Activated naive CD4-positive, alpha-beta T cell treated with anti-CD3 and anti-CD28 coated beads, Interleukin-2, amount 50 U/mL, for 24 hours (primary cell): ENCODE results near the gene LEMD2.

Experiments used
- H3K27ac Mint-ChIP-seq: one replicate; pipeline ENCODE4 v1.8.0; 2021; ENCODE audit warnings: mild to moderate bottlenecking, mixed read lengths
- H3K27me3 Mint-ChIP-seq: one replicate; pipeline ENCODE4 v1.8.0; 2021; ENCODE audit warnings: mixed read lengths
- H3K36me3 Mint-ChIP-seq: one replicate; pipeline ENCODE4 v1.8.0; 2021; ENCODE audit warnings: mixed read lengths
- H3K4me1 Mint-ChIP-seq: one replicate; pipeline ENCODE4 v1.8.0; 2021; ENCODE audit warnings: mixed read lengths
- H3K4me3 Mint-ChIP-seq: one replicate; pipeline ENCODE4 v1.8.0; 2021; ENCODE audit warnings: mild to moderate bottlenecking, mixed read lengths
- H3K9me3 Mint-ChIP-seq: one replicate; pipeline ENCODE4 v1.8.0; 2021; ENCODE audit warnings: mixed read lengths

LEMD2 gene

DNA sequence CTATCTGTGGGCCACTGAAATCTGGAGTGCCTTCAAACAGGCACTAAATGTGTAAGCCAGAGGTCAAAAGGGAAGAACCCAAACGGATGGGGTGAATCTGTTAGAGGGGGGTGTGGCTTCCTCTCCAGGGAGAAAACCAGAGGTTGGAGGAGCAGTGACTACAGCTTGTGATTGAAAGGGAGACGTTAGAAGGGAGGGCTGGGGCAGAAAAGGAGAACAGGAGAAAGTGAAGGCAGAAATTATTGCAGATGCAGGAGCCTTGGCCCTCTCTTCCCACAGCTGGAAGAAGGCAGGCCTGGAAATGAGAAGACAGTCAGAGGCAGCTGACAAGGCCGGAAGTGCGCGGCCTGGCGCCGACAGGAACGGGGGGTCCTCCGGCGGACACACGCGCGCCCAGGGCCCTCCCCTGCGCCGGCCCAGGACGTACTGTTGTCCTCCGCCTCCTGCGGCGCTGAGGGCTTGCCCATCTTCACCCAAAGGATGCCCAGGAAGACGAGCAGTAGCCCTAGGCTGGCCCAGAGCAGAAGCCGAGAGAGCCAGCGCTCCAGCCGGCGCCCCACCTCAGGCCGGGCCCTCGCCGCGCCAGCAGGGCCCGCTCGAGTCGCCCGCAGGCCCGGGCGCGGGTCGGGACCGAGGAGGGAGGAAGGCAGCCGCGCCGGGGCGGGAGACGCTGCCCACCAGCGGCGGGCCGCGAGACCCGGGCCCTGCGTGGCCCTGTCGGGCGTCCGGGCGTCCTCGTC, 806 bp downstream of the LEMD2 start:
- Mint-ChIP-seq H3K4me3 (peak overlapping the region; percentile 93), H3K36me3 (peaks cover 5% of the 10 kb centered on the region), H3K27ac (peak overlapping the region; percentile 97), H3K9me3 (no peaks in the 10 kb centered on the region), H3K27me3 (no peaks in the 10 kb centered on the region), H3K4me1 (peaks cover 55% of the 10 kb centered on the region)

DNA sequence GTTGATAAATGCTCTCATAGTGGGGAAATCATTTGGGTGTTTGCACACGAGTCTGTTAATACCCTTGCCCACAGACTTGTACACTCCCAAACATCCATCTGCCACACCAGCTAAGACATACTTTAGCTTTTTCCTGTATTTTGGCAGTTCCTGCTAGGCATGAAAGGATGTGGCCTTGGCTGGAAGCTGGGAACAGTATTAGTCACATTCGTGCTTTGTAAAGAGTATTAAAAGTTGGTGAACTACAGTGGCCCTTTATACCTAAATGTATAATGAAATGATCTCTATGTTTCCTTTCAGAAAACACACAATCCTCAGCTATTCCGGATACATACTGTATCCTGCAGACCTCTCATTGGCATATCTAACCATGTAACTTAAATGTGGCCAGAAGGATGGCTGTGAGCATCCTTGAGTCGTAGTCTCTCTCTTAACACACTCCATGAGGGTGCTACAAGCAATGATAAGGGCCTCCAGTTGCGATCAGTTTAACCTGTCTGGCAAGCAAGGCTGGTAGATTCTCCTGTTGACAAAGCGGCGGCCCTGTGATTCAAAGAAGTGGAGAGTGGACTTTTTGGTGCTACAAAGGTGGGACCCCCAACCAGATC, 1.5 kb downstream of the LEMD2 start:
- Mint-ChIP-seq H3K4me1 (peaks cover 58% of the 10 kb centered on the region), H3K27me3 (no peaks in the 10 kb centered on the region), H3K36me3 (peaks cover 5% of the 10 kb centered on the region), H3K27ac (peak overlapping the region; percentile 97), H3K4me3 (peak overlapping the region; percentile 93), H3K9me3 (no peaks in the 10 kb centered on the region)

DNA sequence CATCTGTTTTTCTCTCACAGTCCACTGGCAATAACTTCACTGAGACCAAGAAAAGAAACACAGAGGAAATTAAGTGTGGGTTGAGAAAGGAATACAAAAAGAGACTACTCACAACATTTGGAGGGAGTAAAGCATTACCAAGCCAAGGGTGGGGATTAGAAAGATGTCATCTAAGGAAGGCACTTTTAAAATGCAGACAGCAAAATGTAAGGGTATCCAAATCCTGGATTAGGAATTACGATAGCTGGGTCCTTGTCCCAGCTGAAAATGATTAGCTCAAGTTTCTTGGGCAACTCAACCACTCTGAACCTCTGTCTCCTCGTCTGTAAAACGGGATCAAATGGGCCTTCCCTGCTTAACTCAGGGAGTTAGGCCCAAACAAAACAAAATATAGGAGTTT, 2.2 kb downstream of the LEMD2 start:
- no peaks in the 10 kb centered on the region for H3K27me3 Mint-ChIP-seq
- H3K9me3 Mint-ChIP-seq: no peaks in the 10 kb centered on the region
- peaks cover 7% of the 10 kb centered on the region for H3K36me3 Mint-ChIP-seq
- peaks cover 62% of the 10 kb centered on the region for H3K4me1 Mint-ChIP-seq
- H3K4me3 Mint-ChIP-seq: peak overlapping the region; percentile 93
- H3K27ac Mint-ChIP-seq: peak overlapping the region; percentile 12

DNA sequence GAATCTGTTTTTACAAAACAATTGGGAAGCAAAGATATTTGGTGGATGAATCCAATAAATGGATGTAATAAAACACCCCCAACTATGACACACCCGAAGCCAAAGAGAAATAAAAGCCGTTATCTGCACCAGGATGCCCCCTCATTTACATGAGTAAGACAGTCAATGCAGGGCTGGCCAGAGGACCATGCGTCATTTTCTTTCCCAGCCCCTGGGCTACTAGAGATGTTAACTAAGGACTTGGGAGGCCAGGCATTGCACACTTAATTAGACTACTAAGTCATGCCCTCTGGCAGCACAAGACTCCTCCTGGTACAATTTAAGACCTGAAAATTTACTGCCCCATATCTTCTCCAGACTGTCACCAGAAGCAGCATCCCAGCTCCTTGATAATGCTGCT, 3.2 kb downstream of the LEMD2 start:
- peak overlapping the region; percentile 93 for H3K4me3 Mint-ChIP-seq
- peaks cover 7% of the 10 kb centered on the region for H3K36me3 Mint-ChIP-seq
- peak overlapping the region; percentile 68 for H3K27ac Mint-ChIP-seq

GRCh38 chr6:33784787-33785186, 4.1 kb downstream of the LEMD2 start:
- H3K4me3 Mint-ChIP-seq: peak overlapping the region; percentile 93
- H3K27ac Mint-ChIP-seq: no peak overlapping the region

More for the DNA sequence above, 3.2 kb downstream of the LEMD2 start:
- H3K4me1 Mint-ChIP-seq: peaks cover 62% of the 10 kb centered on the region
- H3K9me3 Mint-ChIP-seq: no peaks in the 10 kb centered on the region
- no peaks in the 10 kb centered on the region for H3K27me3 Mint-ChIP-seq

DNA sequence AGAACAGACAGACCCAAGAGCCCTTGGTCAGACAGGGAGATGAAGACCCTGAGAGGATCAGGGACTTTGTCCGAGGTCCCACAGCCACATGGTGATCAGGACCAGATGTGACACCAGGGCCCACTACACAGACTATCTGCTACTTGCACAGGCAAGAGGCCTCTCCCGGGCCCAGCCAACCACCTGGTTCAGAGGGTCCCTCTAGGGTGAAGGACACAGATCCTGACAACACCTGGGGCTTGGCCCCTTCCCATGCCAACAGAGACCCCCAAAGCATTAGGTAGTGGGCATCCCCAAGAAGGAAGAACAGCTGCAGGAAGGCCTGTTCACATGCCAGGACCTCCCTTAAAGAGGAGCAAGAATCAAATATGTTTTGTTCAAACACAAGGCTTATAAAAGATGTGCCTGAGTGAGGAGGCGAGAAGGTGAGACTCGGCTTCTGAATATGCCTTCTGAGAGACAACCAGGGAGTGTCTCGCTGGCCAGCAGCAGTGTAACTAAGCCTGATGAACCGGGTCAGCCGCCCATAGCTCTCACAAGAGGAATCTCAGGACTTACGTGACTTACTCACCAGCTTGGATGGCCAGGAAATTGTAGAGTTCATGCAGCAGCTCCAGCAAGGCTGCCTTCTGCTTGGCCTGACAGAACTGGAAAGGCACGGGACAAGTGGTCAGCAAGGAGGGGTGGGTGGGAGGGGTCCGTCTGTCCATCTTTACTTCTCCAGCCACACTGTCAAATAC, 5.0 kb downstream of the LEMD2 start:
- H3K27me3 Mint-ChIP-seq: no peaks in the 10 kb centered on the region
- peak overlapping the region; percentile 19 for H3K27ac Mint-ChIP-seq
- H3K4me1 Mint-ChIP-seq: peaks cover 52% of the 10 kb centered on the region
- H3K4me3 Mint-ChIP-seq: no peak overlapping the region
- no peaks in the 10 kb centered on the region for H3K9me3 Mint-ChIP-seq
- peaks cover 10% of the 10 kb centered on the region for H3K36me3 Mint-ChIP-seq

More at GRCh38 chr6:33784787-33785186, 4.1 kb downstream of the LEMD2 start:
- Mint-ChIP-seq H3K27me3 (no peaks in the 10 kb centered on the region), H3K4me1 (peaks cover 61% of the 10 kb centered on the region), H3K36me3 (peaks cover 10% of the 10 kb centered on the region), H3K9me3 (no peaks in the 10 kb centered on the region)

GRCh38 chr6:33782561-33782960, 6.4 kb downstream of the LEMD2 start:
- peaks cover 10% of the 10 kb centered on the region for H3K36me3 Mint-ChIP-seq
- H3K27me3 Mint-ChIP-seq: no peaks in the 10 kb centered on the region
- H3K4me3 Mint-ChIP-seq: no peak overlapping the region
- peaks cover 46% of the 10 kb centered on the region for H3K4me1 Mint-ChIP-seq
- H3K27ac Mint-ChIP-seq: peak overlapping the region; percentile 17
- H3K9me3 Mint-ChIP-seq: no peaks in the 10 kb centered on the region

DNA sequence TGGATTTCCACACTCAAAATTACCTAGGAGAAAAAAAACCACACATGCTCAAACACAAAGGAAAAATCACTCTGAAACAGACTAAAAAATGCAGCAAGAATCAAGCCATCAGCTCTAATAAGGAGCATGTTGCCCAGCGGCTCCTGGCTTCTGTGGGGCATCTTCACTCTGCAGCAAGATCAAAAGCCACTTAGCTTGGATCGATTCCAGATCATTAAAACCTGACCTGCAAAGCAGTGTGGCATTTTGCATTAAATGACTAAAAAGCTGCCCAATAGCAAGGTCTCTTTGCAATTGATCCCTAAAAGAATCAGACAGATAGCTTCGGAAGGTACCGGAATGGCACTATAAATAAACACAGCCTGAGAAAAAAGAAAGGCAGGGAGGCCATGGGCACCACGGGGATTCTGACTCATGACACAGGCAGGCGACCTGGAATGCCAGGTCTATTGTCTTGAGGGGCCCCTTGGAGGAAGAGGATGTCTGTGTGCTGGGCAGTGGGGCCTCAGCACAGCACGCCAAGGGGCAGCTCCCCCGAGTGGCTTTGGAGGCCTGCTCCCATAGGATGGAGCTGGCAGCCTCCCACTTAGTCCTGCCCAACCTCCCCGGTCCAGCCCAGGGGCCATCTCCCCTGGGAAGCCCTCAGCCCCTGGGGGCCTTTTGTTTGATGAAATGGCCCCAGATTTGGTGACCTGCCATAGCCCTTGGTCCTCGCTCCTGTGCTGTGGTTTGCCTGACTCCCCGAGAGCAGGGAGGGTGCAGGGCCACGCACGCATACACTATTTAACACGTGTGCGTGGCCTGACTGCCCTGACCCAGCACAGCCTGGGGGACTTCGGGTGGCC, 7.6 kb downstream of the LEMD2 start:
- peaks cover 11% of the 10 kb centered on the region for H3K36me3 Mint-ChIP-seq
- no peaks in the 10 kb centered on the region for H3K9me3 Mint-ChIP-seq
- peak overlapping the region; percentile 51 for H3K27ac Mint-ChIP-seq
- no peak overlapping the region for H3K4me3 Mint-ChIP-seq
- H3K4me1 Mint-ChIP-seq: peaks cover 34% of the 10 kb centered on the region
- no peaks in the 10 kb centered on the region for H3K27me3 Mint-ChIP-seq

DNA sequence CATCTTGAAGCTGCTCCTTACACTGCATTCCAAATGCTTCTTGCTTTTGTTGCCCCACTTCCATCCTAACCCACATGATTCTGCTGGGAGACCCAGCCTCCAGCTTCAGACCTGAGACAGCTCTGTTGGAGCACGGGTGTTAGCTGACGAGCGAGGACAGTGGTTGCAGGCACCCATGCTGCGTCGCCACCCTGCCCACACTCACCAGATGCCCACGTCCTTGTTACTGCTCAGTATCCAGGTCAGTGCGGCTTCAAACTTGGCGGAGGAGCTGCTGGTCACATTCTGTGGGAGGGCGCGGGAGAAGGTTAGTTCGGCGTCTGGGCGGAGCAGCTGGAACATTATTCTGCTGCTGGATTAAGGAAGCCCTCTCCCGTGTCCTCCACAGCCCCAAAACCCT, 9.0 kb downstream of the LEMD2 start:
- H3K9me3 Mint-ChIP-seq: no peaks in the 10 kb centered on the region
- peaks cover 20% of the 10 kb centered on the region for H3K4me1 Mint-ChIP-seq
- H3K36me3 Mint-ChIP-seq: peaks cover 9% of the 10 kb centered on the region
- no peak overlapping the region for H3K27ac Mint-ChIP-seq
- no peaks in the 10 kb centered on the region for H3K27me3 Mint-ChIP-seq
- H3K4me3 Mint-ChIP-seq: no peak overlapping the region

DNA sequence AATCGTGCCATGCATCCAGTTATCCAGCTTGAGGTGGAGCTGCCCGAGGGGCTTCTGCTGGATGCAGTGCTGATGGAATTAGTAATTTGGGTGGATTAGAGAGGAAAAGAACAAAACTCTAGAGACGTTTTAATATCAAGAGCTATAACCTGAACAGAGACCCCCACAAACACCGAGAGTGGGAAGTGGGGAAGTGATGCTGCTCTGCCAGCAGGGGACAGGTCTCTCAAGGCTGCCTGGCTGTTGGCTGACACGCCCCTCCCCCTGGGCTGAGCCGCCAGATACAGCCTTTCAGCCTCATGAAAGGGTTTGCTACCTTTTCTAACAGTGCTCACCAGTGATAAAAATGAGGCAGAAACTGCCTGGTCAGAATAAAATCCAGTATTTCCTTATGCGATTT, 9.6 kb downstream of the LEMD2 start:
- no peak overlapping the region for H3K4me3 Mint-ChIP-seq
- H3K4me1 Mint-ChIP-seq: peaks cover 14% of the 10 kb centered on the region
- H3K36me3 Mint-ChIP-seq: peaks cover 10% of the 10 kb centered on the region
- no peaks in the 10 kb centered on the region for H3K27me3 Mint-ChIP-seq
- H3K9me3 Mint-ChIP-seq: no peaks in the 10 kb centered on the region
- H3K27ac Mint-ChIP-seq: no peak overlapping the region

DNA sequence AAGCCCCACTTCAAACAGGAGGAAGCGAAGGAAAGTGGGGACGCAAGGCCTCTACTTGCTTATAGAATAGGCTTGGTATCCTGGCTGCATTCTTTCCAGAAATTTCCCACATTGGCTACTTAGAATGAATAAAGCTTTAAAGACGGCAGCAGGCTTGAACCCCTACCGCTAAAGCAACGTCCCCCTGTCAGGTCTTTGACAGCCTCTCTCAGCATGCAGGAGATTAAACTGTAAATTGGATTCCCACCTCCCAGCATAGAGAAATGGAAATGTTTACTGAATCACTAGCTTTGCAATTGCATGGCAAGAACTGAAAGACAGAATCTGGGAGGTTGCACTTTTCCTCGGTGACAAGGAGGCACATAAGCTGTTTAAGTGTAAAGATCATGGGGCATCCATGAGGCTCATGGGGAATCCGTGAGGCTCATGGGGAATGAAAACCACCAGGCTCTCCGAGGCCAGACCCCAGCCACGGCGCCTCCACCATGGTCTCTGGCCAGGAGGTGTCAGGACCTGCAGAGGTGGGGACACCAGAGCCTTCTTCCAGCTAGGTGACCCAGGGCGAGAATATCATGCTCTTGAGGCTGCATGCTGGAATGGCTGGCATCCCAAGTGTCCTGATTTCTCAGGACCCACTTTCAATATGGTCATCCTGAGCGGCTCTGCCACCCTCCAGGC, 10.3 kb downstream of the LEMD2 start:
- Mint-ChIP-seq H3K4me3 (no peak overlapping the region), H3K27me3 (no peaks in the 10 kb centered on the region), H3K4me1 (peaks cover 8% of the 10 kb centered on the region), H3K27ac (no peak overlapping the region), H3K36me3 (peaks cover 10% of the 10 kb centered on the region), H3K9me3 (no peaks in the 10 kb centered on the region)

- Mint-ChIP-seq H3K27me3 (no peaks in the 10 kb centered on the region), H3K9me3 (no peaks in the 10 kb centered on the region), H3K4me1 (peaks cover 10% of the 10 kb centered on the region), H3K36me3 (peaks cover 10% of the 10 kb centered on the region), H3K27ac (no peak overlapping the region), H3K4me3 (no peak overlapping the region)
Observed at GRCh38 chr6:33777398-33778388, 11.2 kb downstream of the LEMD2 start.

DNA sequence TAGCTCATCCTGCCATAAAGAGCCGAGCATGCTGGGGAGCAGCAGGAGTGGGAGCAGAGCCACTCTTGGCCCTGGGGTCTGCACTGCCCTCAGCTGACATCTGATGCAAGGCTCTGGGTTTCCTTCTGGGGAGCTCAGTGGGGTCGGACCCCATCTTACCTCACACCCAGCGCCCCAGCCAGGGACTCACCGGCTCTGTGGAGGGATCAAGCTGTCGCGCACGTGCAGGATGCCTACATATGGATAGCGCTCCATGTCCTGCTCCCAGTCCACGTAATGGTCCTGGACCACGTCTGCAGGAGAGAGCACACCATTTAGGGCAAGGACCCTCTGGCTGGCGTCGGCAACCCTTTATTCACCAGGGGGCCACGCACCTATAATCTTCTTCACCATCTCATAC, 12.2 kb downstream of the LEMD2 start:
- Mint-ChIP-seq H3K36me3 (peaks cover 8% of the 10 kb centered on the region), H3K9me3 (no peaks in the 10 kb centered on the region)

GRCh38 chr6:33776186-33776585, 12.7 kb downstream of the LEMD2 start:
- no peaks in the 10 kb centered on the region for H3K9me3 Mint-ChIP-seq
- H3K36me3 Mint-ChIP-seq: peaks cover 8% of the 10 kb centered on the region
- H3K4me3 Mint-ChIP-seq: no peak overlapping the region
- H3K27ac Mint-ChIP-seq: no peak overlapping the region
- no peaks in the 10 kb centered on the region for H3K27me3 Mint-ChIP-seq
- peaks cover 10% of the 10 kb centered on the region for H3K4me1 Mint-ChIP-seq

More for the DNA sequence above, 12.2 kb downstream of the LEMD2 start:
- Mint-ChIP-seq H3K4me1 (peaks cover 8% of the 10 kb centered on the region), H3K27ac (no peak overlapping the region), H3K27me3 (no peaks in the 10 kb centered on the region), H3K4me3 (no peak overlapping the region)
